ENCODE measurements around the gene PSMG1.
"Not testable (repeated sequence)": the region's sequence is repeated elsewhere in the genome, so short reads cannot be mapped to it uniquely, and the experiment has no call there.

The PSMG1 gene

DNA sequence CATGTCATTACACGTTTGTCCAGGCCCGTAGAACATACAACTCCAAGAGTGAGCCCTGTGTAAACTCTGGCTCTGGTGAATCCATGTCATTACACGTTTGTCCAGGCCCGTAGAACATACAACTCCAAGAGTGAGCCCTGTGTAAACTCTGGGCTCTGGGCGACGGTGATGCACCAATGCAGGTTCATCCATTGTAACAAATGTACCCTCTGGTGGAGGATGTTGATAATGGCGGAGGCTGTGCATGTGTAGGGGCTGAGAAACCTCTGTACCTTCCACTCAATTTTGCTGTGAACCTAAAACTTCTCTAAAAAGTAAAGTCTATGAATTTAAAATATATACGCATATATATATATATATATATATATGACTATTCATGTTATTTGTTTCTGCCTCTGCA lies 47.1 kb downstream of the PSMG1 start:
- TF ChIP-seq, protein P1, sequence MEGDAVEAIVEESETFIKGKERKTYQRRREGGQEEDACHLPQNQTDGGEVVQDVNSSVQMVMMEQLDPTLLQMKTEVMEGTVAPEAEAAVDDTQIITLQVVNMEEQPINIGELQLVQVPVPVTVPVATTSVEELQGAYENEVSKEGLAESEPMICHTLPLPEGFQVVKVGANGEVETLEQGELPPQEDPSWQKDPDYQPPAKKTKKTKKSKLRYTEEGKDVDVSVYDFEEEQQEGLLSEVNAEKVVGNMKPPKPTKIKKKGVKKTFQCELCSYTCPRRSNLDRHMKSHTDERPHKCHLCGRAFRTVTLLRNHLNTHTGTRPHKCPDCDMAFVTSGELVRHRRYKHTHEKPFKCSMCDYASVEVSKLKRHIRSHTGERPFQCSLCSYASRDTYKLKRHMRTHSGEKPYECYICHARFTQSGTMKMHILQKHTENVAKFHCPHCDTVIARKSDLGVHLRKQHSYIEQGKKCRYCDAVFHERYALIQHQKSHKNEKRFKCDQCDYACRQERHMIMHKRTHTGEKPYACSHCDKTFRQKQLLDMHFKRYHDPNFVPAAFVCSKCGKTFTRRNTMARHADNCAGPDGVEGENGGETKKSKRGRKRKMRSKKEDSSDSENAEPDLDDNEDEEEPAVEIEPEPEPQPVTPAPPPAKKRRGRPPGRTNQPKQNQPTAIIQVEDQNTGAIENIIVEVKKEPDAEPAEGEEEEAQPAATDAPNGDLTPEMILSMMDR (IDR thresholded peaks at IDR 0.05; ENCODE audit: low read length, missing control alignments), result peak; percentile 36
- not testable (repeated sequence) for H3K4me3 ChIP-seq (replicated peaks; ENCODE audit: low read depth, low read length)
- peak; percentile 53 for DNase-seq (ENCODE audit: low read depth)

GRCh38 chr21:39134288-39134810 lies 48.9 kb downstream of the PSMG1 start:
- no peak overlapping the region for H3K4me3 ChIP-seq (replicated peaks; ENCODE audit: low read depth, low read length)
- TF ChIP-seq, protein P1 (IDR thresholded peaks at IDR 0.05; ENCODE audit: low read length, missing control alignments), result no peak
- no peak for DNase-seq (ENCODE audit: low read depth)

- no peak overlapping the region for H3K4me3 ChIP-seq (replicated peaks; ENCODE audit: low read depth, low read length)
- TF ChIP-seq, protein P1 (IDR thresholded peaks at IDR 0.05; ENCODE audit: low read length, missing control alignments), result no peak
- DNase-seq (ENCODE audit: low read depth), result no peak
Observed at GRCh38 chr21:39132248-39132647, 51.0 kb downstream of the PSMG1 start.

GRCh38 chr21:39131791-39132190 lies 51.5 kb downstream of the PSMG1 start:
- TF ChIP-seq, protein P1 (IDR thresholded peaks at IDR 0.05; ENCODE audit: low read length, missing control alignments), result no peak
- no peak for DNase-seq (ENCODE audit: low read depth)
- H3K4me3 ChIP-seq (replicated peaks; ENCODE audit: low read depth, low read length), result no peak overlapping the region

DNA sequence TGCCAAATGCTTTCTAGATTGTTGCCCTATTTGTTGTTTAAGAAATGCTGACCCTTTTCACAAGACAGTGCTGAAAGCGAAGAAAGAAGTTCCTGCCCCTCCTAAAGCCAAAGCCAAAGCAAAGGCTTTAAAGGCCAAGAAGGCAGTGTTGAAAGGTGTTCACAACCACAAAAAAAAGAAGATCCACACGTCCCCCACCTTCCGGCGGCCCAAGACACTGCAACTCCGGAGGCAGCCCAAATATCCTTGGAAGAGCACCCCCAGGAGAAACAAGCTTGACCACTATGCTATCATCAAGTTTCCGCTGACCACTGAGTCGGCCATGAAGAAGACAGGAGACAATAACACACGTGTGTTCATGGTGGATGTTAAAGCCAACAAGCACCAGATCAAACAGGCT lies 55.7 kb downstream of the PSMG1 start:
- TF ChIP-seq, protein P1 (IDR thresholded peaks at IDR 0.05; ENCODE audit: low read length, missing control alignments), result no peak
- DNase-seq (ENCODE audit: low read depth), result no peak
- H3K4me3 ChIP-seq (replicated peaks; ENCODE audit: low read depth, low read length), result no peak overlapping the region

DNA sequence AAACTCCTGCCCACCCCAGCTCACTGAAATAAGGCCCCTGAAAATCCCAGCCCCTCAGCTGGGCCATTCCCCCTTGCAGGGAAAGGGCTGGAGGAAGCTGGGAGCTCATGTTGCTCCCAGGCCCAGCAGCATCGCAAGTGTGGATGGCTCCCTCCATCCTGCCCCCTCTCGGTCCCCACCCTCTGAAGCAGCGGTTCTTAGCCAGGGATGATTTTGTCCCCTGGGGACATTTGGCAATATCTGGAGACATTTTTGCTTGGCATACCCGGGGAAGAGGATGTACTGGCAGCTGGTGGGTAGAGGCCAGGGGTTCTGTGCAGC lies 56.8 kb downstream of the PSMG1 start:
- TF ChIP-seq, protein P1 (IDR thresholded peaks at IDR 0.05; ENCODE audit: low read length, missing control alignments), result no peak
- DNase-seq (ENCODE audit: low read depth), result no peak
- no peak overlapping the region for H3K4me3 ChIP-seq (replicated peaks; ENCODE audit: low read depth, low read length)

DNA sequence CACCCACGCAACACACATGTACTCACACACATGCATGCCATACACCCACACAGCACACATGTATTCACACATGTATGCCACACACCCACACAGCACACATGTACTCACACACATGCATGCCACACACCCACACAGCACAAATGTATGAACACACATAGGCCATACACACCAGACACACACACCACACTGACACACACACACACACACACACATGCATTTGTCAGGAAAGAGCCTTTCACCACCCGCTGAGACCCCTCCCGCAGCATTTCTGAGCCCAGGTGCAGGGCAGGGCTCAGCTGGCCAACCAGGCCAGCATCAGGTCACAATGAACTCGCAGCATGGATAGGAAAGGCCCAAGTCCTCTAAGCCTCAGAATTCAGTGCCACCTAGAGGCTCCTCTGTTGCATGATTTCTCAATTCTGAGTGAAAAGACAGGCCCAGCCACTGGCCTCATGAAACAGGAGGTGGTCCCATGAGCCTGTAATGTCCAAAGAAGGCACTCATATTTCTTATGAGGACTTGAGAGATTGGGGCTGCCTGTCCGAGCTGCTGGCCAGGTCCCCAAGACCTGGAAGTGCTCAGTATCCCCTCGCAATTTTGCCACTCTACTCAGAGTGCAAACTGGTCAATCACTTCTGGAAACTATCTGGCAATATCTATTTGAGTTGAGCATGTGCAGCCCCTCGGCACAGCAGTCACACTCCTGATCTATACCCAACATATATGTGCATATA lies 57.3 kb downstream of the PSMG1 start:
- DNase-seq (ENCODE audit: low read depth), result peak; percentile 87
- TF ChIP-seq, protein P1 (IDR thresholded peaks at IDR 0.05; ENCODE audit: low read length, missing control alignments), result peak; percentile 74
- no peak overlapping the region for H3K4me3 ChIP-seq (replicated peaks; ENCODE audit: low read depth, low read length)
